T-cell (primary cell): ENCODE data around the gene CEACAM6. TPM values are rescaled to one million over a fixed set of nuclear protein-coding genes. Genes with fewer than 3 reads are reported as not detected.
"Not testable (repeated sequence)": the region's sequence is repeated elsewhere in the genome, so short reads cannot be mapped to it uniquely, and the experiment has no call there.

Experiments used
- ATAC-seq, 4 experiments: fragments of 200-7000 bp in 3 of 4; fragments of 150-1000 bp in 1 of 4; cut with Tn5 transposase; replicated peaks in 1 of 4; 1 replicate in 3 of 4; 2 replicates in 1 of 4; pipeline ENCODE4 v1.10.0; 2021; ENCODE audit warnings: moderate library complexity in 3 of 4, mild to moderate bottlenecking in 2 of 4, moderate number of reproducible peaks in 1 of 4
- CTCF ChIA-PET, 2 donors: fragments of 300-600 bp; sonication (Branson Sonifier 250); formaldehyde crosslinking; loops; one replicate each; lab custom pipeline; 2022; ENCODE audit warnings: antibody characterized with exemption in 2 of 2; lab: Charles Lee
- POLR2A ChIA-PET, 2 donors: fragments of 300-600 bp; sonication (Branson Sonifier 250); formaldehyde crosslinking; loops; one replicate each; lab custom pipeline; 2022; ENCODE audit warnings: antibody characterized with exemption in 2 of 2; lab: Charles Lee
- DNase-seq, 35 experiments: peaks; one replicate each; pipeline versions ENCODE4 v3.0.0 to v3.0.0-alpha.2; 2013 to 2023
- H3K27ac ChIP-seq: one replicate; pipeline ENCODE4 v1.5.1; 2013; ENCODE audit warnings: low read length
- H3K27me3 ChIP-seq, 2 experiments: replicated peaks in 1 of 2; 1 replicate in 1 of 2; 2 replicates in 1 of 2; pipeline versions ENCODE4 v1.6.1 to v1.7.0; 2013; ENCODE audit warnings: low read length in 1 of 2, mixed read lengths in 1 of 2; ENCODE audit not compliant: control insufficient read depth in 2 of 2, insufficient read depth in 2 of 2; ENCODE audit errors: extremely low read depth in 1 of 2
- H3K36me3 ChIP-seq, 2 donors: 1 replicate in 1 of 2; 2 replicates in 1 of 2; pipeline versions ENCODE4 v1.6.1 to v1.7.0; 2013; ENCODE audit warnings: low read length in 1 of 2; ENCODE audit not compliant: control insufficient read depth in 2 of 2, insufficient read depth in 1 of 2; ENCODE audit errors: extremely low read depth in 1 of 2
- H3K4me1 ChIP-seq, 2 experiments: 1 replicate in 1 of 2; 2 replicates in 1 of 2; pipeline versions ENCODE4 v1.6.1 to v1.7.0; 2013; ENCODE audit warnings: low read length in 2 of 2, mixed read lengths in 1 of 2; ENCODE audit not compliant: insufficient read depth in 2 of 2, control insufficient read depth in 1 of 2; ENCODE audit errors: extremely low read depth in 1 of 2
- H3K4me3 ChIP-seq, 2 donors: 1 replicate in 1 of 2; 2 replicates in 1 of 2; pipeline versions ENCODE4 v1.5.1 to v1.7.0; 2013; ENCODE audit warnings: mild to moderate bottlenecking in 2 of 2, low read length in 1 of 2, moderate library complexity in 1 of 2; ENCODE audit not compliant: control insufficient read depth in 1 of 2; ENCODE audit errors: extremely low read depth in 1 of 2
- H3K9me3 ChIP-seq: 2 replicates; pipeline ENCODE4 v1.7.0; 2013
- H3K27ac Mint-ChIP-seq, 2 donors: one replicate each; pipeline ENCODE4 v1.8.0; 2020 to 2021; ENCODE audit warnings: mild to moderate bottlenecking in 2 of 2, mixed read lengths in 2 of 2
- H3K27me3 Mint-ChIP-seq, 2 donors: one replicate each; pipeline ENCODE4 v1.8.0; 2021 to 2022; ENCODE audit warnings: mixed read lengths in 2 of 2
- H3K36me3 Mint-ChIP-seq: one replicate; pipeline ENCODE4 v1.8.0; 2021; ENCODE audit warnings: mixed read lengths
- H3K4me1 Mint-ChIP-seq, 3 donors: one replicate each; pipeline ENCODE4 v1.8.0; 2020 to 2022; ENCODE audit warnings: mixed read lengths in 3 of 3, mild to moderate bottlenecking in 1 of 3
- H3K4me3 Mint-ChIP-seq, 3 donors: one replicate each; pipeline ENCODE4 v1.8.0; 2020 to 2022; ENCODE audit warnings: mild to moderate bottlenecking in 3 of 3, mixed read lengths in 3 of 3, moderate library complexity in 3 of 3
- H3K9me3 Mint-ChIP-seq, 3 donors: one replicate each; pipeline ENCODE4 v1.8.0; 2020 to 2022; ENCODE audit warnings: mixed read lengths in 3 of 3
- WGBS: methylation state at CpG from one replicate; pipeline ENCODE4 v1.1.5; 2013; ENCODE audit warnings: missing lambda C conversion rate; ENCODE audit not compliant: insufficient coverage; 5-methylcytosine and 5-hydroxymethylcytosine counted together
- total RNA-seq, 35 experiments: library from RNA in 6 of 35; stranded (reverse) in 6 of 35; fragments of 120-200 nt in 1 of 35; gene quantifications; one replicate each; pipeline versions ENCODE4 v1.2.1 to v1.2.4 and lab custom pipeline; 2013 to 2026

CEACAM6 gene
- total RNA-seq, 5 donors from 2014 or later (not counting 1 experiment from before 2014, with no cell fraction given): 0.53 to 0.76 (median 0.67) TPM; not detected in 2

DNA sequence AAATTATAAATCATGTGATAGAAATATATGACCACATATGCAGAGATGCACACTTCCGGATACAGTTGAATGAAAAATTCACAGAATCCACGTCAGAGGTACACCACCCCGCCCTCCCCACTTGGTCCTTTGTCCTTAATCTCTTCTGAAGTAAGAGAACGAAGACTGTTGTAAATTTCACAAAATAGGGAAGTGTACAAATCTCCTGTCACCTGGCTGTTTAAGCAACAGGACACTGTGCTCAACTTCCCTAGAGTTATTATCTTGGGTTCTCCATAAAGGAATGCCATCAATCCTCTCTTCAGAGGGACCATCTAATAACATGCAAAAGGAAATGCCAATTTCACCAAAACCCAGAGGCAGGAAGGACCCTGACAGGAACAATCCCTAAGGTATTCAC is 10.5 kb upstream of the CEACAM6 start:
- ATAC-seq: no peak
- peaks cover 45 to 55% of the 10 kb centered on the region in 2 donors for H3K27me3 Mint-ChIP-seq
- ChIA-PET POLR2A (no interaction called here), CTCF (interaction anchor here (0.6 to 1.0 kb wide), 2 partner anchors 103 to 724 kb away, joined by 3 read pairs; no protein-coding TSS in a partner anchor)
- 60% methylated on average over 1 of the region's 4 CpGs for WGBS
- H3K4me3 Mint-ChIP-seq: no peak overlapping the region
- no peak for DNase-seq
- Histone ChIP-seq H3K4me3 (no peak overlapping the region), H3K27me3 (peaks cover 0 to 15% of the 10 kb centered on the region in 2 experiments), H3K4me1 (peaks cover 0 to 3% of the 10 kb centered on the region in 2 experiments), H3K36me3 (no peaks in the 10 kb centered on the region), H3K9me3 (no peaks in the 10 kb centered on the region), H3K27ac (no peak overlapping the region)
- H3K9me3 Mint-ChIP-seq: no peaks in the 10 kb centered on the region
- no peak overlapping the region for H3K27ac Mint-ChIP-seq
- H3K4me1 Mint-ChIP-seq: peaks cover 7 to 22% (median 10%) of the 10 kb centered on the region in 3 donors
- no peaks in the 10 kb centered on the region for H3K36me3 Mint-ChIP-seq

DNA sequence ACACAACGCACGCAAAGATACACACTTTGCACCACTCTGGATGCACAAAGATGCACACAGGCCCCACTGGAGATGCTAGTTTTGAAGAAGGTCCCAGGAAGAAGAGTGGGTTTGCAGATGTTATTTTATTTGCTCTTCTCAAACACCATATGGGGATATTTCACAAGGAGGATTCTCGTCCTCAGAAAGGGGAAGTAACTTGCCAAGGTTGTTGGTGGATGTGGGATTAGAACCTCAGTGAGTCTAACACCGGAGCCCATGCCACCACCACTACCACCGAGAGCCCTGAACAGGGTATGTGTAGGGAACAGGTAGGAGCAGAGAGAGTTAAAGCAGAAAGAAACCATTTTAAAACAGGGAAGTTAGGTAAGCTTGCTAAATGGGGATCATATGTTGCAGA is 9.6 kb upstream of the CEACAM6 start:
- Histone ChIP-seq H3K27ac (no peak overlapping the region), H3K4me1 (no peaks in the 10 kb centered on the region), H3K9me3 (no peaks in the 10 kb centered on the region), H3K36me3 (no peaks in the 10 kb centered on the region), H3K27me3 (peaks cover 0 to 17% of the 10 kb centered on the region in 2 experiments), H3K4me3 (no peak overlapping the region)
- POLR2A ChIA-PET: no interaction called here
- Mint-ChIP-seq H3K27ac (no peak overlapping the region), H3K36me3 (no peaks in the 10 kb centered on the region), H3K9me3 (no peaks in the 10 kb centered on the region), H3K27me3 (peaks cover 43 to 60% of the 10 kb centered on the region in 2 donors), H3K4me3 (no peak overlapping the region), H3K4me1 (peaks cover 1 to 13% (median 3%) of the 10 kb centered on the region in 3 donors)
- CTCF ChIA-PET: interaction anchor here in 1 of 2 donors (1.0 kb wide), 1 partner anchor 104 kb away, joined by 3 read pairs; no protein-coding TSS in a partner anchor
- DNase-seq (no peak), ATAC-seq (no peak)
- WGBS: no CpG with 5 or more reads among the region's 5 CpGs

DNA sequence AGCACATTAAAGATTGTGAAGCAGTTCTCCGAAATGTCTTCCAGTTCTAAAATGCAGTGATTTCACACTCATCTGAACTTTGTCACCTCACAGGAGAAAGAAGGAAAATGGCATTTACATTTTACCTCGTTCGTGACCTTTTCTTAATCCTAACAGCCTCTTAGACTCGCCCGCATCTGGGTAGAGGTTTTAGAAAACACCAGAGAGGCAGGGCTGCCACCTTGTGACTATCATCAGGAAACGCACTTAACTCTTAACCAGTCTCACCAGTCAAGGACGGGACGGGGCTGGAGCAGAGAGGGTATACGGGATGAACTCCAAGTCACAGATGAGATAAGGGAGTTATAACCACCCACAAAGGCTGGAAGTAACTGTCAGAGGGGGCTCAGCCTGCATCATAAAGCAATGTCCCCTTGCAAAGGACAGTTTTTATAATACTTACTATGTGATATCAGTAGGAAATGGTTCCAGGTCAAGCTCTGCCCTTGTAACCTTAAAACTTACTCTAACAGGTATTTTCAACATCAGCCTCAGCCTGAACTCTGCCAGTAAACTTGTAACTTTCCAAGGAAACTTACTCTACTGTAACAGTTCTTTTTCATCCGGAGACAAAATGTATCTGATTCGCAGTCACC is 8.6 kb upstream of the CEACAM6 start:
- peak in 31 of 35 experiments; percentile 5 to 67 (median 29) for DNase-seq
- ATAC-seq: peak; percentile 70 to 90 (median 81)
- Mint-ChIP-seq H3K27me3 (peaks cover 46 to 65% of the 10 kb centered on the region in 2 donors), H3K36me3 (no peaks in the 10 kb centered on the region), H3K4me1 (peaks cover 0 to 12% (median 3%) of the 10 kb centered on the region in 3 donors), H3K4me3 (no peak overlapping the region), H3K27ac (no peak overlapping the region), H3K9me3 (no peaks in the 10 kb centered on the region)
- POLR2A ChIA-PET: no interaction called here
- no peaks in the 10 kb centered on the region for H3K9me3 ChIP-seq
- CTCF ChIA-PET: interaction anchor here in 1 of 2 donors (0.6 kb wide), 1 partner anchor 1420 kb away, joined by 5 read pairs; no protein-coding TSS in a partner anchor
- no peaks in the 10 kb centered on the region for H3K36me3 ChIP-seq
- 100% methylated on average over 2 of the region's 11 CpGs for WGBS
- H3K27me3 ChIP-seq: peaks cover 0 to 18% of the 10 kb centered on the region in 2 experiments
- H3K4me3 ChIP-seq: no peak overlapping the region
- no peak overlapping the region for H3K27ac ChIP-seq
- no peaks in the 10 kb centered on the region for H3K4me1 ChIP-seq

DNA sequence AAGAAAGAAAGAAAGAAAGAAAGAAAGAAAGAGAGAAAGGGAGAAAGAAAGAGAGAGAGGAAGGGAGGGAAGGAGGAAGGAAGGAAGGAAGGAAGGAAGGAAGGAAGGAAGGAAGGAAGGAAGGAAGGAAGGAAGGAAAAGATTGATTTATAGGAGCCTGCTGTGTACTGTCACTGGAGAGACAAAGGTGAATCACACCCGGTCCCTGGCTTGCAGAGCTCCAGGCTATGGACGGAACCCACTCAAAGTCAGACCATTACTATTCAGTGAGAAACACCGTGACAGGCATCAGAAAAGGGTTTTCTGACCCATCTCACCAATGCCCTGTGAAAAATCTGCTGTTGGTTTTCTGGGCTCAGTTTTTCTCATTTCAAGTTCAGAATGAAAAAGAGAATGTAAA is 7.3 kb upstream of the CEACAM6 start:
- Histone ChIP-seq H3K4me3 (no peak overlapping the region), H3K27ac (no peak overlapping the region), H3K36me3 (no peaks in the 10 kb centered on the region), H3K9me3 (no peaks in the 10 kb centered on the region), H3K4me1 (peaks cover 0 to under 1% of the 10 kb centered on the region in 2 experiments), H3K27me3 (peaks cover 0 to 20% of the 10 kb centered on the region in 2 experiments)
- no peak overlapping the region for H3K27ac Mint-ChIP-seq
- no peak for DNase-seq
- H3K4me3 Mint-ChIP-seq: no peak overlapping the region
- H3K36me3 Mint-ChIP-seq: no peaks in the 10 kb centered on the region
- peaks cover 50 to 68% of the 10 kb centered on the region in 2 donors for H3K27me3 Mint-ChIP-seq
- POLR2A ChIA-PET: no interaction called here
- CTCF ChIA-PET: no interaction called here
- no peak for ATAC-seq
- no peaks in the 10 kb centered on the region for H3K9me3 Mint-ChIP-seq
- H3K4me1 Mint-ChIP-seq: peaks cover 0 to 12% (median 3%) of the 10 kb centered on the region in 3 donors
- WGBS: no CpG with 5 or more reads among the region's 3 CpGs

DNA sequence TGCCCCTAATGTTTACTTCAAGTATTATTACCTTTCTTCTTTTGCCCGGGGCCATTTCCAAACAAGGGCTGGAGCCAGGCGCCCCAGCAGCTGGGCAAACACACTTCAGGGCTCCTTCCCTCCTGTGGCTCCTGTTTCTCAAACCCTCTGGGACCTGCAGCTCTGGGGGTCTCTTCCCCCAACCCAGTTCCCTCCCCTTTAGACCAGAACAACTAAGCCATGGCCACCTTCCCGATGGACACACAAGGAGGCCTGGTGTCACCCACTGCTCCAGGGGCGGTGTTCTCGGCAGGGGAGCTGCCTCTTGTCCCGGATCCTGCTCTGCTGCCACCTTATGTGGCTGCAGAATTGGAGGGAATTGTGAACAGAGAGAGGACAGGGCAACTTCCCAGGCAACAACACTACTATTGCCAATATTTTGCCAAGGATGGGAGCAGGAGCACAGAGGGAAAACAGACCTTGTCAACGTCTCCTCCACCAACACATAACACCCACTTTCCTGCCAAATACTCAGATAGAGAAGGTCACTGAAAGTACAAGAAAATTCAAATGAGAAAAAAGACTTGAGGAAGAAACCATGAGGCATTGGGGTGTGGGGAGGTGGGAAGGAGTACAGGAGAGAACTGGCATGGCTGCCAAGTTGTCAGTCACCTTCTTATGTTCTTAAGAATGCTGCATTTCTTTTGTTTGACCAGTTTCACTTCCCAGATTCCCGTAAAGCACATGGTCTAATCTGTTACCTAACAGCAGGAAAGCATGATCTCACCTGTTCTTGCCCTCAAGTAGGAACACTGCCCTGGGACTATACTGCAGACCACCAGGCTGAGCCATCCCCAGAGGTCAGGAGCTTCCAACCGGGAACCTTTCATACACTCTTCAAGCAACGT is 4.8 kb upstream of the CEACAM6 start:
- peaks cover 4 to 19% (median 6%) of the 10 kb centered on the region in 3 donors for H3K4me1 Mint-ChIP-seq
- H3K36me3 Mint-ChIP-seq, H3K4me3 Mint-ChIP-seq, H3K9me3 ChIP-seq, H3K4me3 ChIP-seq, H3K9me3 Mint-ChIP-seq, H3K27ac ChIP-seq, H3K4me1 ChIP-seq, H3K27ac Mint-ChIP-seq, POLR2A ChIA-PET, CTCF ChIA-PET, DNase-seq, ATAC-seq, H3K36me3 ChIP-seq: not testable (repeated sequence)
- peaks cover 0 to 29% of the 10 kb centered on the region in 2 experiments for H3K27me3 ChIP-seq
- WGBS: 60% methylated on average over 1 of the region's 10 CpGs
- H3K27me3 Mint-ChIP-seq: peaks cover 52 to 63% of the 10 kb centered on the region in 2 donors

DNA sequence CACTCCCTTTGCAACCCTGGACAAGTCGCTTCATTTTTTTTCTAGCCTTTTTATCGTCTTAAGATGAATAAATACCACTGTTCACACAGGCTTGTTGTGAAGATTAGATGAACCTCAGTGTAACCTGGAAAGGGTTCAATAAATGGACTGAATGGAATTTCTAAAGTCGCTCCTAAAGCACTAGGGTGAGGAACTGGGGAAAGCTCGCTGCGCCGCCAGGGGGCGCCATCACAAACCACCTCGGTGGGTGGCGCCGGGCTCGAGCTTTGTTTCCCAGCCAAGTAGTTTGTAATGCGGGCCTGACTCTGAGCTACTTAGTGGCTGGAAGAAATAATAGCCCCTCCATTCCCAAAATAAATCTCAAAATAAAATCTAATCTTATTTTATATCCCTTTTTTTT is 2.2 kb upstream of the CEACAM6 start:
- no peak overlapping the region for H3K27ac Mint-ChIP-seq

More for the DNA sequence above, 2.2 kb upstream of the CEACAM6 start:
- ATAC-seq (peak; percentile 46 to 83 (median 60)), DNase-seq (peak; percentile 34 to 85 (median 68))
- H3K4me3 ChIP-seq: no peak overlapping the region
- H3K4me1 ChIP-seq: peaks cover 0 to 9% of the 10 kb centered on the region in 2 experiments
- H3K36me3 ChIP-seq: no peaks in the 10 kb centered on the region
- Mint-ChIP-seq H3K4me1 (peaks cover 3 to 7% (median 4%) of the 10 kb centered on the region in 3 donors), H3K4me3 (no peak overlapping the region), H3K9me3 (no peaks in the 10 kb centered on the region), H3K36me3 (no peaks in the 10 kb centered on the region), H3K27me3 (peaks cover 36 to 50% of the 10 kb centered on the region in 2 donors)
- peaks cover 0 to 24% of the 10 kb centered on the region in 2 experiments for H3K27me3 ChIP-seq
- no peaks in the 10 kb centered on the region for H3K9me3 ChIP-seq
- no CpG with 5 or more reads among the region's 12 CpGs for WGBS
- no peak overlapping the region for H3K27ac ChIP-seq
- ChIA-PET POLR2A (interaction anchor here (0.6 to 0.7 kb wide), 2 partner anchors 24 to 27 kb away, joined by 5 read pairs; no protein-coding TSS in a partner anchor), CTCF (interaction anchor here (0.6 to 3.5 kb wide), 16 partner anchors 12 to 264 kb away, joined by 3 to 59 read pairs (median 5); no protein-coding TSS in a partner anchor)
